RPMI7951 (cell line): ENCODE results near the gene ATG2B. TPM values are rescaled to one million over a fixed set of nuclear protein-coding genes. Genes with fewer than 3 reads are reported as not detected.
A peak's percentile ranks its signal among the peaks of the same experiment; 100 is the strongest.

Source experiments
- DNase-seq: peaks from one replicate; pipeline ENCODE4 v3.0.0-alpha.2; 2012; ENCODE audit warnings: low read depth
- total RNA-seq: library from RNA; depleted of rRNA; stranded (reverse); fragments of >200 nt; shearing (Covaris generic); gene quantifications from 2 replicates; pipeline ENCODE4 v1.2.3, GENCODE V29; 2014

ATG2B gene
- total RNA-seq, 1 experiment from 2014 or later: 9.3 TPM

DNA sequence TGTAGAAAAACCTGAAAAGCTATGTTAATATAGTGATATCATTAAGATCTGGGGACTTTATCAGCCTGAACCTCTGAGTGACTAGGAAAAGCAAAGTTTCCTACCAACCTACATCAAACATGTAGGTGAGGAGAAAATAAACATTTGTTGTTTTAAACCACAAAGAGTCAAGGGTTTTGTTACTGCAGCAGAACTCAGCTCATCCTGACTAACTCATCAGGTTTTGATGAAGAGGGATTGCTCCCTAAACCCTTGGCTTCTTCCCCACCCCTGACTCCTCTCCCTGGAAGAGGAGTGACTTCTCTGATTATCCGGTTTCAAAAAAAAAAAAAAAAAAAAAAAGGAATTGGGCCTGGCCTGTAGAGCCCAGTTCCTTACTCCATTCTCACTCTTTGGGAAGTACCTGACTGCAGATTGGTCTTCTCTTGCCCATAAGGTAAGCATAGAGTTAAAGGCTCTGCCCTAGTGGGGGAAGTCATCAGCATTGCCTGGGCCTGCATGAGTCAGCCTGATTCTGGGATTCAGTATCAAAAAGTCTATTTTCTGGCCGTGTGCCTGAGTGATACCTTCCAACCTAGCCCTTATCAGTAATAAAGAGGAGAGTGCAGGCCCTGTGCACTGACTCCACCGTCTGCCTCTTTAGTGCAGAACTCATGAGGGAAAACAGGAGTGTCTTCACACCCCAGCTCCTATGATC, 90.2 kb downstream of the ATG2B start:
- DNase-seq: peak; percentile 67

GRCh38 chr14:96271421-96271762, 91.7 kb downstream of the ATG2B start:
- peak; percentile 86 for DNase-seq

- no peak for DNase-seq
These were observed 92.3 kb downstream of the ATG2B start for GRCh38 chr14:96270565-96271420.

GRCh38 chr14:96269359-96269710, 93.8 kb downstream of the ATG2B start:
- DNase-seq: no peak

- DNase-seq: peak; percentile 98
These were observed 94.4 kb downstream of the ATG2B start for GRCh38 chr14:96268431-96269358.

DNA sequence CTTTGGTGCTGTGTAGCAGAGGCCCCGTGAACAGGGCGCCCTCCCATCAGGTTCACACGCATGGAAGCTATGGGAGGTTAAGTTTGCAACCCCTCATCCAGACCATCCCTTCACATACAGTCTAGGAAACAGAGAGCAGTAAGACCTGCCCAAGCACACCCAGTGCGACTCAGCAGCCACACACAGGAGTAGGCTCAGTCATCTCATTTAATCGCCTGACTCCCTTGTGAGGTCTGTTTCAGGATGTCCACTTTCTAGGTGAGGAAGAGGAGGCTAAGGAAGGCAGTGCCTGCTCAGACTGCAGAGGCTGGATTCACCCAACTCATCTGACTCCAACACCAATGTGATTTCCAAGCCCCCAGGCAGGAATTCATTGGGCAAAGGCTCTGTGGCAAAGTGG, 95.2 kb downstream of the ATG2B start:
- DNase-seq: no peak

GRCh38 chr14:96267336-96267735, 95.8 kb downstream of the ATG2B start:
- peak; percentile 99 for DNase-seq

DNA sequence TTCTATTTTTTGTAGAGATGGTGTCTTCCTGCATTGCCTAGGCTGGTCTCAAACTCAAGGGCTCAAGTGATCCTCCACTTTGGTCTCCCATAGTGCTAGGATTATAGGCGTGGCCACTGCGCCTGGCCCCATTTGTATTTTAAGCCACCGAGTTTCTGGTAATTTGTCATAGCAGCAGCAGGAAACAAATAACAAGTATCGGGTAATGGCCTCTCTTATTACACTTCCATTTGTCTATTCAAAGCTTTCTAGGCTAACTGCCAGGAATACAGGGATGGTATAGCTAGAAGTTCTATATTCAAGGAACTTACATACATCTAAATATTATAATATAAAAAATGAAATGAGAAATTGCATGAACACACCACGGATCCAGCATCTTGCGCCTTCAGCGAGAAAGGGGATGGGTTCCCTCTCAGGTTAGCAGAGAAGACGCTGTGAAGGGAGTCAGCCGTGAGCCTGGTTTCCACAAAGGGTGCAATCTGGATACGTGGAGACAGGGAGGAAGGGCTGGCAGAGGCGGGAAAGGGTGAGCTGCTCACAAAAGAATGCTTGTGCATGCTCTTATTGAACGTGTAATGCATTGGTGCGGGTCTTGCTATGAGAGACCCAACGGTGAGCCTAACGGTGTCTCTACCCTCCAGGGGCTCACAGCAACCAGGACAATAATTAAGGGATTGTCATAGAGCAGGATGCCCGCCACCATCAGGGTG, 97.6 kb downstream of the ATG2B start:
- DNase-seq: no peak

DNA sequence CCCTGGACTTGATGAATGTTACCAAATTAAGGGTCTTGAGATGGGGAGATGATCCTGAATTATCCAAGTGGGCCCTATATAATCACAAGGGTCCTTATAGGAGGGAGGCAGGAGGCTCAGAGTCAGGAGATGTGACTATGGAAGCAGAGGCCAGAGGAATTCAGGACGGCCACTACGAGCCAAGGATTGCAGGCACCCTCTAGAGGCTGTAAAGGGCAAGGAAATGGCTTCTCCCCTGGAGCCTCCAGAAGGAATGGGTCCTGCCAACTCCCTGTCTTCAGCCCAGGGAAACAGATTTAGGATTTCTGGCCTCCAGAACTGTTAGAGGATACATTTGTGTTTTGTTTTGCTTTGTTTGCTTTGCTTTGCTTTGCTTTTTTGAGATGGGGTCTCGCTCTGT, 98.3 kb downstream of the ATG2B start:
- no peak for DNase-seq

DNA sequence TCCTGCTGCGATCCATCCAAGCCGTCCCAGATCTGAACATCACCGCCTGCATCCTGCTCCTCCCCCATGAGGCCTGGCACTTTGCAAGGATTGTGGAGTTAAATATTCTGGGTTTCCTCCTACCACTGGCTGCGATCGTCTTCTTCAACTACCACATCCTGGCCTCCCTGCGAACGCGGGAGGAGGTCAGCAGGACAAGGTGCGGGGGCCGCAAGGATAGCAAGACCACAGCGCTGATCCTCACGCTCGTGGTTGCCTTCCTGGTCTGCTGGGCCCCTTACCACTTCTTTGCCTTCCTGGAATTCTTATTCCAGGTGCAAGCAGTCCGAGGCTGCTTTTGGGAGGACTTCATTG, 99.0 kb downstream of the ATG2B start:
- DNase-seq: no peak

- no peak for DNase-seq
These were observed 99.6 kb downstream of the ATG2B start for GRCh38 chr14:96263347-96264199.

GRCh38 chr14:96261772-96262655, 101.1 kb downstream of the ATG2B start:
- no peak for DNase-seq

GRCh38 chr14:96261053-96261452, 102.1 kb downstream of the ATG2B start:
- DNase-seq: no peak

DNA sequence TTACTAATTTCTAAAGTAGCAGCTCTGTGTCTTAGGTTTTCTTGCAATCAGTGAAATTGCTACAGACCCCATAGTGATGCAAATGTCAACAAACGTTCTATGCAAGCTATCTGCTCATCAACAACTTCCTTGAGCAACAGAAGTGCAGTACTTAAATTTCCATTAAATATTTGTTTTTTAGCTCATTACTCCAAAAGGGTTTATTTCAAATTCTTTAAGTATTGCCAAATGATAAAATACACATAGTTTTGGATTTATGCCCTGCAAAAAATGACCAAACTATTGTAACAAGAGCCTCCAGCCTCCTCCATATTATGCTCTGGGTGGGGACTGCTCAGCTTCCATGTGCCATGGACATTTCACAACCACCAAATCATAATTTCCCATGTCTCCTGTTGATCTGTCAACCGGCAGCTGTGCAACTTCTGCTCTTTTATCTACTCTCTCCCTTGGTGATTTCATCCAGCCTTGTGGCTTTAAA, 102.8 kb downstream of the ATG2B start:
- DNase-seq: peak; percentile 75

GRCh38 chr14:96257900-96258299, 105.2 kb downstream of the ATG2B start:
- DNase-seq: no peak

- DNase-seq: no peak
These were observed 106.1 kb downstream of the ATG2B start for GRCh38 chr14:96257056-96257455.

DNA sequence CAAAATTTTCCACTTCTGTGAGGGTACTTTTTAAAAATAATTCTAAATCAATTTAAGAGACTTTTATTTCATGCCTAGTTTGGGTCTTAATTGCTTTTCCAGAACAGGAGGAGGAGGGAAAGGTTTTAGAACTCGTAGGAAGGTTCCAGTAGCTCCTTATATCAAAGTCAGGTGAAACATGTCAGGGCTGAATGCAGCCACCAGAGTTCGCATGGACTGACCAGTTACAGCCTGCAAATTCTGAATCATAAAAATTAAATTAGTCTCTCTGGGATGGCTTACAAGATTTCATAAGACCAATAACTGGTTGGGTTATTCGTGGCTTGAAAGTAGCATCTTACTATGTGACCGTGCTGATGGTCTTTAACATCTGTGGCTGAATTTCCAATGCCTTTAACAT, 106.7 kb downstream of the ATG2B start:
- no peak for DNase-seq

DNA sequence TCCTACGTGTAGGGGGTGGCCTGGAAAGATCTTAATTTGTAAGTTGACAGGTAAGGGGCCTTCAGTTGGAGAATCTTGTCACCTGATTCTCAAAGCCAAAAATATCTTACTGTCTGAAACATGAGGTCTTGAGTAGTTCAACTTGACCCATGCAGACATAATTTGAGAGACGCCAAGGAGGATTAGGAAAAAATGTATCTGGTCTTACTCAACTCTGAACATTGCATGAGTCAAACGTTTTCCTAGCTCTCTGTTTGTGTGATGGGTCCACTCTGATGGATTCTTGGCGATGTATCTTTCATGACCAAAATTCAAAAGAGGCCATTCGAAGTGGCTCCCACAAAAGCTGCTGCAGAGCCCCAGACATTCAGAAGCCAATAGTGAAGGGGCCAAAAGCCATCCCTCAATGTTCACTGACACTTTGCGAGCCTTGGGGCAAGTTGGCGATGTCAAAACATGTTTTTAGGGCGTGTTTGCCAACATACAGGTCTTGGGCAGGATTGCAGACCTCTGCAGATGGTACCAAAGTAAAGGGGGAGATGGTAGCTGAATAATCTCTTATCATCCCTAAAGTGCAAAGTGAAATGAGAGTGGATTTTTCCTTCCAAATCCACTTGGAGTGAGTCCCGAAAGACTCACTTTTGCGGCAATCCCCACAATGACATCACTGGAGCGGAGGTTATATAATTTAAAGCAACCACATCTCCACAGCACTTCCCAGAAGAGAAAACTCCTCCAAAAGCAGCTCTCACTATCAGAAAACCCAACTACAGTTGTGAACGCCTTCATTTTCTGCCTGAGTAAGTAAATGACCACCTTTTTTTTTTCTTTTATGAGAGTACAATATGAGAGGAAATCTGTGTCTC, 107.4 kb downstream of the ATG2B start, which contains the start of gene BDKRB1:
Gene BDKRB1 (plus strand): TSS at position 710 of the 866 bp plus-strand sequence. CDS start 7,473 bp downstream, outside the sequence.
- DNase-seq: peak; percentile 63
